B cell (primary cell): ENCODE results near the gene ACSM6. TPM values are rescaled to one million over a fixed set of nuclear protein-coding genes. Genes with fewer than 3 reads are reported as not detected.

Experiments used
- ATAC-seq: fragments of 200-7000 bp; cut with Tn5 transposase; one replicate; pipeline ENCODE4 v1.10.0; 2021; ENCODE audit warnings: low read depth, mild to moderate bottlenecking, moderate number of reproducible peaks, moderate library complexity
- CTCF ChIA-PET: fragments of 350-600 bp; sonication (Branson Sonifier 250); formaldehyde crosslinking; loops from one replicate; lab custom pipeline; 2021; ENCODE audit warnings: antibody characterized with exemption, inconsistent platforms; lab: Charles Lee
- POLR2A ChIA-PET: fragments of 350-600 bp; sonication (Branson Sonifier 250); formaldehyde crosslinking; loops from one replicate; lab custom pipeline; 2021; ENCODE audit warnings: antibody characterized with exemption; lab: Charles Lee
- DNase-seq: peaks from one replicate; pipeline ENCODE4 v3.0.0; 2013
- H2AFZ ChIP-seq: 2 replicates; pipeline ENCODE4 v1.6.1; 2012; ENCODE audit warnings: mild to moderate bottlenecking, low read depth, low read length; ENCODE audit not compliant: insufficient read depth, poor library complexity, severe bottlenecking
- H3K27ac ChIP-seq, 2 donors: 1 replicate in 1 of 2; 2 replicates in 1 of 2; pipeline ENCODE4 v1.5.1; 2012 to 2013; ENCODE audit warnings: low read length in 2 of 2, mild to moderate bottlenecking in 2 of 2, moderate library complexity in 1 of 2
- H3K27me3 ChIP-seq, 4 experiments: fragments of 200-600 bp in 1 of 4; sonication (generic) in 1 of 4; replicated peaks in 1 of 4; 1 replicate in 2 of 4; 2 replicates in 2 of 4; pipeline versions ENCODE4 v1.6.1 to v1.7.0; 2013 to 2016; ENCODE audit warnings: low read length in 3 of 4, mild to moderate bottlenecking in 2 of 4, mixed read lengths in 1 of 4, moderate library complexity in 1 of 4; ENCODE audit not compliant: insufficient read depth in 4 of 4, control insufficient read depth in 3 of 4; ENCODE audit errors: control extremely low read depth in 1 of 4
- H3K36me3 ChIP-seq, 2 experiments: replicated peaks in 1 of 2; 1 replicate in 1 of 2; 2 replicates in 1 of 2; pipeline versions ENCODE4 v1.6.1 to v1.7.1; 2013; ENCODE audit warnings: low read length in 1 of 2; ENCODE audit not compliant: insufficient read depth in 2 of 2, control insufficient read depth in 1 of 2; ENCODE audit errors: control extremely low read depth in 1 of 2, extremely low read depth in 1 of 2
- H3K4me1 ChIP-seq, 2 donors: fragments of 200-600 bp in 1 of 2; sonication (generic) in 1 of 2; 1 replicate in 1 of 2; 2 replicates in 1 of 2; pipeline versions ENCODE4 v1.5.1 to v1.6.1; 2013 to 2017; ENCODE audit warnings: low read length in 2 of 2; ENCODE audit not compliant: control insufficient read depth in 2 of 2, insufficient read depth in 2 of 2
- H3K4me2 ChIP-seq: replicated peaks from 2 replicates; pipeline ENCODE3; 2012; ENCODE audit warnings: mild to moderate bottlenecking, low read depth, low read length; ENCODE audit not compliant: poor library complexity, severe bottlenecking
- H3K4me3 ChIP-seq, 5 experiments: fragments of 200-600 bp in 1 of 5; sonication (generic) in 1 of 5; 1 replicate in 3 of 5; 2 replicates in 2 of 5; pipeline versions ENCODE4 v1.5.1 to v1.7.0; 2011 to 2016; ENCODE audit warnings: low read length in 4 of 5, mild to moderate bottlenecking in 4 of 5, low read depth in 2 of 5, control low read depth in 1 of 5, moderate library complexity in 1 of 5; ENCODE audit not compliant: insufficient read depth in 1 of 5; ENCODE audit errors: control extremely low read depth in 1 of 5, extremely low read depth in 1 of 5
- H3K79me2 ChIP-seq: fragments of 200-600 bp; sonication (generic); one replicate; pipeline ENCODE4 v1.6.0; 2016; ENCODE audit warnings: low read length; ENCODE audit not compliant: control insufficient read depth, insufficient read depth
- H3K9ac ChIP-seq: fragments of 200-600 bp; sonication (generic); 2 replicates; pipeline ENCODE4 v1.6.1; 2017; ENCODE audit warnings: mild to moderate bottlenecking, low read length, moderate library complexity
- H3K9me3 ChIP-seq, 3 donors: one replicate each; pipeline versions ENCODE4 v1.6.1 to v1.7.1; 2013; ENCODE audit warnings: low read length in 2 of 3; ENCODE audit not compliant: control insufficient read depth in 2 of 3, insufficient read depth in 1 of 3; ENCODE audit errors: control extremely low read depth in 1 of 3
- H4K20me1 ChIP-seq: 2 replicates; pipeline ENCODE4 v1.6.0; 2012; ENCODE audit warnings: mild to moderate bottlenecking, low read length; ENCODE audit not compliant: insufficient read depth, control insufficient read depth, poor library complexity, severe bottlenecking
- H3K27ac Mint-ChIP-seq: one replicate; pipeline ENCODE4 v1.8.0; 2021; ENCODE audit warnings: mixed read lengths
- H3K27me3 Mint-ChIP-seq: one replicate; pipeline ENCODE4 v1.8.0; 2021; ENCODE audit warnings: mixed read lengths
- H3K4me1 Mint-ChIP-seq: one replicate; pipeline ENCODE4 v1.8.0; 2021; ENCODE audit warnings: mixed read lengths
- H3K4me3 Mint-ChIP-seq: one replicate; pipeline ENCODE4 v1.8.0; 2021; ENCODE audit warnings: mixed read lengths
- H3K9me3 Mint-ChIP-seq: one replicate; pipeline ENCODE4 v1.8.0; 2022; ENCODE audit warnings: mixed read lengths; ENCODE audit not compliant: insufficient read depth
- EZH2 ChIP-seq: IDR thresholded peaks from 2 replicates; pipeline ENCODE4 v1.6.1; 2012; ENCODE audit warnings: borderline replicate concordance, low read depth, mild to moderate bottlenecking, moderate library complexity, low read length; ENCODE audit not compliant: insufficient read depth, poor library complexity, severe bottlenecking
- whole genome bisulfite sequencing: methylation state at CpG from one replicate; pipeline ENCODE4 v1.1.5; 2013; ENCODE audit warnings: missing lambda C conversion rate; ENCODE audit not compliant: insufficient coverage; 5-methylcytosine and 5-hydroxymethylcytosine counted together
- intact Hi-C: fragments of 100-400 bp; cut with micrococcal nuclease; formaldehyde crosslinking; loops from one replicate; pipeline ENCODE4 v1.10.0; 2022
- polyA minus RNA-seq: library from RNA; depleted of rRNA, polyadenylated mRNA; stranded (reverse); fragments of >200 nt; gene quantifications from 2 replicates; pipeline ENCODE4 v1.2.3, GENCODE V29; 2012
- polyA plus RNA-seq: library from polyadenylated mRNA; depleted of rRNA; stranded (reverse); fragments of >200 nt; gene quantifications from 2 replicates; pipeline ENCODE4 v1.2.3, GENCODE V29; 2012
- total RNA-seq, 2 donors: library from RNA; stranded (reverse); fragments of 120-200 nt in 1 of 2; gene quantifications; 1 replicate in 1 of 2; 2 replicates in 1 of 2; pipeline versions ENCODE4 v1.2.3 to v1.2.4, GENCODE V29; 2013 to 2022
- TF ChIP-seq, protein P1 (sequence below): fragments of 200-600 bp; IDR thresholded peaks from one replicate; pipeline ENCODE4 v1.8.0; 2022; ENCODE audit warnings: antibody characterized with exemption, mild to moderate bottlenecking

Gene ACSM6, protein sequence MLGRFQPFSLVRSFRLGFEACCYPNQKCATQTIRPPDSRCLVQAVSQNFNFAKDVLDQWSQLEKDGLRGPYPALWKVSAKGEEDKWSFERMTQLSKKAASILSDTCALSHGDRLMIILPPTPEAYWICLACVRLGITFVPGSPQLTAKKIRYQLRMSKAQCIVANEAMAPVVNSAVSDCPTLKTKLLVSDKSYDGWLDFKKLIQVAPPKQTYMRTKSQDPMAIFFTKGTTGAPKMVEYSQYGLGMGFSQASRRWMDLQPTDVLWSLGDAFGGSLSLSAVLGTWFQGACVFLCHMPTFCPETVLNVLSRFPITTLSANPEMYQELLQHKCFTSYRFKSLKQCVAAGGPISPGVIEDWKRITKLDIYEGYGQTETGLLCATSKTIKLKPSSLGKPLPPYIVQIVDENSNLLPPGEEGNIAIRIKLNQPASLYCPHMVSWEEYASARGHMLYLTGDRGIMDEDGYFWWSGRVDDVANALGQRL
- total RNA-seq, result not detected in 2 replicates
- total RNA-seq (2013), result not detected
- not detected in 2 replicates for polyA plus RNA-seq
- not detected in 2 replicates for polyA minus RNA-seq

DNA sequence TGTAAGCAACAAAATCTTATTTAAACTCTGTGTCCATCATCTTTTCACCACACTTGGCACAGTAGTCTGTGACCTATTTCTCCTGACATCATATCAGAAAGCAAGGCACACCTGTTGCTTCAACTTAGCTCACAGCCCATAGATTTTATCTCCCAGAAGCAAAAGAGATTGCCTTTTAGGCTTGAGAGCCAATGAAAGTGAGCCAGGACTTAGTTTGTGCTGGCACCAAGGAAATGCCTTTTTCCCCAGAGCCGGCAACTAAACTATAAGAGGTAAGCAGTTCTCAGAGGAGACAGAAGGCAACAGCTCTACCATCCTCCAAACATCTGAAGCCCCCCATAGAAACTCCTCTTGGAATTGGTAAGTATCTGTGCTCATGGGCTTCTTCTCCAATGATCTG is at the start of gene ACSM6:
Gene ACSM6, plus strand, starts transcription at position 295 of the 400 bp plus-strand sequence. CDS start 248 bp downstream, outside the sequence.
- H3K36me3 ChIP-seq, result no peaks in the 10 kb centered on the region
- no peak within 1 kb of the TSS for H3K27ac ChIP-seq
- no peak within 1 kb of the TSS for H3K9ac ChIP-seq
- H2AFZ ChIP-seq, result no peak within 1 kb of the TSS
- no peaks in the 10 kb centered on the region for H3K9me3 ChIP-seq
- H3K4me3 Mint-ChIP-seq, result no peak within 1 kb of the TSS
- no peaks in the 10 kb centered on the region for H3K27me3 ChIP-seq
- no peaks in the 10 kb centered on the region for H4K20me1 ChIP-seq
- CTCF ChIA-PET, result no interaction called here
- H3K27me3 Mint-ChIP-seq, result no peaks in the 10 kb centered on the region
- no CpG with 5 or more reads among the region's 1 CpG for WGBS
- POLR2A ChIA-PET, result no interaction called here
- DNase-seq (no peak), ATAC-seq (no peak)
- no peaks in the 10 kb centered on the region for H3K9me3 Mint-ChIP-seq
- H3K4me1 ChIP-seq, result no peaks in the 10 kb centered on the region
- H3K4me1 Mint-ChIP-seq, result no peaks in the 10 kb centered on the region
- H3K4me3 ChIP-seq, result no peak within 1 kb of the TSS
- TF ChIP-seq, protein P1, sequence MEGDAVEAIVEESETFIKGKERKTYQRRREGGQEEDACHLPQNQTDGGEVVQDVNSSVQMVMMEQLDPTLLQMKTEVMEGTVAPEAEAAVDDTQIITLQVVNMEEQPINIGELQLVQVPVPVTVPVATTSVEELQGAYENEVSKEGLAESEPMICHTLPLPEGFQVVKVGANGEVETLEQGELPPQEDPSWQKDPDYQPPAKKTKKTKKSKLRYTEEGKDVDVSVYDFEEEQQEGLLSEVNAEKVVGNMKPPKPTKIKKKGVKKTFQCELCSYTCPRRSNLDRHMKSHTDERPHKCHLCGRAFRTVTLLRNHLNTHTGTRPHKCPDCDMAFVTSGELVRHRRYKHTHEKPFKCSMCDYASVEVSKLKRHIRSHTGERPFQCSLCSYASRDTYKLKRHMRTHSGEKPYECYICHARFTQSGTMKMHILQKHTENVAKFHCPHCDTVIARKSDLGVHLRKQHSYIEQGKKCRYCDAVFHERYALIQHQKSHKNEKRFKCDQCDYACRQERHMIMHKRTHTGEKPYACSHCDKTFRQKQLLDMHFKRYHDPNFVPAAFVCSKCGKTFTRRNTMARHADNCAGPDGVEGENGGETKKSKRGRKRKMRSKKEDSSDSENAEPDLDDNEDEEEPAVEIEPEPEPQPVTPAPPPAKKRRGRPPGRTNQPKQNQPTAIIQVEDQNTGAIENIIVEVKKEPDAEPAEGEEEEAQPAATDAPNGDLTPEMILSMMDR, result no peak
- no peak for TF ChIP-seq EZH2
- no peaks in the 10 kb centered on the region for H3K79me2 ChIP-seq
- no peak within 1 kb of the TSS for H3K27ac Mint-ChIP-seq
- no peak within 1 kb of the TSS for H3K4me2 ChIP-seq
- intact Hi-C loops, result no loop called here

DNA sequence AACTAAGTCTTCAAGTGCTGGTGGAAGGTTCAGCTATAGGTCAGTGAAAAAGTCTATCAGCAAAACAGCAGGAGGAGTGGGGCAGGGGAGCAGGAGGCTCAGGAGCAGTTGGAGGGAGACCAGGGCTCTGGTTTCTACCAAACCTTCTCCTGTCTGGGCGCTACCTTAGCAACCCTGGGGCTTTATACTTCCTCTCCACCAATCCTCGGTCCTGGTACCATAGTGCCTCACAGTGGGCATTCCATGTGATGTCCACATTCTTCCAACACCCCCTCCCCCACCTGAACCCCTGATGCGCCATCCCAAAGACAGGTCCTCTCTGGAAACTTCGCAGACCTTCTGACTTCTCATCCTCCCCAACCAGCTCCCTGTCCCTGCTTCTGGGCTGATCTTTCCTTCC is 25.3 kb upstream of the ACSM6 start:
- Mint-ChIP-seq H3K27me3 (no peaks in the 10 kb centered on the region), H3K27ac (no peak overlapping the region), H3K9me3 (peaks cover 2% of the 10 kb centered on the region), H3K4me3 (no peak overlapping the region), H3K4me1 (no peaks in the 10 kb centered on the region)
- Histone ChIP-seq H2AFZ (no peak overlapping the region), H3K9me3 (no peaks in the 10 kb centered on the region), H3K4me3 (no peak overlapping the region), H3K36me3 (no peaks in the 10 kb centered on the region), H3K4me2 (no peak overlapping the region), H3K79me2 (no peaks in the 10 kb centered on the region), H3K4me1 (no peaks in the 10 kb centered on the region), H4K20me1 (no peaks in the 10 kb centered on the region), H3K9ac (no peak overlapping the region), H3K27ac (no peak overlapping the region), H3K27me3 (no peaks in the 10 kb centered on the region)
- CTCF ChIA-PET, result no interaction called here
- TF ChIP-seq, protein P1, result no peak
- no peak for TF ChIP-seq EZH2
- POLR2A ChIA-PET, result no interaction called here
- intact Hi-C loops, result no loop called here
- ATAC-seq (no peak), DNase-seq (no peak)
- 96% methylated on average over 4 of the region's 4 CpGs for WGBS
